RPMI8226 (cell line): ENCODE data around the gene NFATC2.

Experiments
- DNase-seq: peaks from one replicate; pipeline ENCODE4 v3.0.0-alpha.2; 2015

The NFATC2 gene

GRCh38 chr20:51512645-51513044 lies 29.9 kb downstream of the NFATC2 start:
- DNase-seq = no peak

- DNase-seq = no peak
These were observed 30.5 kb downstream of the NFATC2 start for GRCh38 chr20:51511861-51512619.

GRCh38 chr20:51510936-51511605 lies 31.4 kb downstream of the NFATC2 start:
- no peak for DNase-seq

- no peak for DNase-seq
These were observed 32.4 kb downstream of the NFATC2 start for GRCh38 chr20:51510169-51510568.

- DNase-seq = no peak
These were observed 33.3 kb downstream of the NFATC2 start for GRCh38 chr20:51509208-51509607.

GRCh38 chr20:51508780-51509179 lies 33.7 kb downstream of the NFATC2 start:
- DNase-seq = no peak

GRCh38 chr20:51508158-51508557 lies 34.4 kb downstream of the NFATC2 start:
- DNase-seq = no peak

- no peak for DNase-seq
These were observed 35.1 kb downstream of the NFATC2 start for GRCh38 chr20:51507216-51508036.

GRCh38 chr20:51506527-51507215 lies 35.8 kb downstream of the NFATC2 start:
- no peak for DNase-seq

GRCh38 chr20:51505566-51505965 lies 37.0 kb downstream of the NFATC2 start:
- no peak for DNase-seq

- DNase-seq = no peak
These were observed 39.1 kb downstream of the NFATC2 start for GRCh38 chr20:51503376-51503775.

- no peak for DNase-seq
These were observed 41.6 kb downstream of the NFATC2 start for GRCh38 chr20:51500936-51501335.

- no peak for DNase-seq
These were observed 42.2 kb downstream of the NFATC2 start for GRCh38 chr20:51500311-51500710.

- no peak for DNase-seq
These were observed 43.6 kb downstream of the NFATC2 start for GRCh38 chr20:51498765-51499540.

GRCh38 chr20:51497542-51498467 lies 44.7 kb downstream of the NFATC2 start:
- DNase-seq = no peak

- DNase-seq = no peak
These were observed 45.6 kb downstream of the NFATC2 start for GRCh38 chr20:51496964-51497363.

GRCh38 chr20:51495921-51496545 lies 46.5 kb downstream of the NFATC2 start:
- DNase-seq = no peak

- DNase-seq = no peak
These were observed 47.2 kb downstream of the NFATC2 start for GRCh38 chr20:51495291-51495690.

- no peak for DNase-seq
These were observed 48.0 kb downstream of the NFATC2 start for GRCh38 chr20:51494241-51495110.
